SK-N-MC (cell line): Measurements from ENCODE around the gene NEDD4L.

Experiments
- DNase-seq: peaks from one replicate; pipeline ENCODE4 v3.0.0-alpha.2; 2011; ENCODE audit warnings: low read depth, low spot score
- H3K27ac ChIP-seq: fragments of 200-600 bp; sonication (generic); 2 replicates; pipeline ENCODE4 v1.5.1; 2016; ENCODE audit warnings: mixed run types
- H3K36me3 ChIP-seq: fragments of 200-600 bp; sonication (generic); 2 replicates; pipeline ENCODE4 v1.6.1; 2017; ENCODE audit warnings: antibody characterized with exemption, low read length, mixed read lengths; ENCODE audit not compliant: insufficient read depth
- H3K4me3 ChIP-seq: fragments of 200-600 bp; sonication (generic); 2 replicates; pipeline ENCODE4 v1.5.1; 2016
- H3K9ac ChIP-seq: fragments of 200-600 bp; sonication (generic); 2 replicates; pipeline ENCODE4 v1.8.0; 2017; ENCODE audit warnings: mixed run types, mixed read lengths; ENCODE audit not compliant: insufficient read length
- H3K9me3 ChIP-seq: fragments of 200-600 bp; sonication (generic); 2 replicates; pipeline ENCODE4 v1.6.1; 2017; ENCODE audit warnings: low read depth, mild to moderate bottlenecking, antibody characterized with exemption, low read length, moderate library complexity, mixed read lengths
- EZH2 ChIP-seq: fragments of 200-600 bp; sonication (generic); IDR thresholded peaks from one replicate; pipeline ENCODE4 v1.6.1; 2017; ENCODE audit warnings: antibody characterized with exemption
- FOXP2 ChIP-seq: optimal IDR thresholded peaks from 2 replicates; pipeline ENCODE3; 2011; ENCODE audit warnings: mild to moderate bottlenecking, moderate library complexity; ENCODE audit not compliant: insufficient read depth; ENCODE audit errors: extremely low read length, control extremely low read depth
- POLR2AphosphoS5 ChIP-seq: IDR thresholded peaks from 2 replicates; pipeline ENCODE4 v1.6.1; 2012; ENCODE audit warnings: mild to moderate bottlenecking, low read depth, low read length, borderline replicate concordance

The NEDD4L gene

GRCh38 chr18:58124475-58124874 lies 80.4 kb downstream of the NEDD4L start:
- Histone ChIP-seq H3K4me3 (no peak overlapping the region), H3K27ac (no peak overlapping the region), H3K9ac (no peak overlapping the region), H3K9me3 (no peaks in the 10 kb centered on the region), H3K36me3 (no peaks in the 10 kb centered on the region)
- TF ChIP-seq FOXP2 (no peak), POLR2AphosphoS5 (no peak), EZH2 (no peak)
- no peak for DNase-seq

GRCh38 chr18:58125183-58125582 lies 81.2 kb downstream of the NEDD4L start:
- Histone ChIP-seq H3K36me3 (no peaks in the 10 kb centered on the region), H3K9ac (no peak overlapping the region), H3K9me3 (no peaks in the 10 kb centered on the region), H3K4me3 (no peak overlapping the region), H3K27ac (no peak overlapping the region)
- no peak for TF ChIP-seq EZH2
- no peak for TF ChIP-seq FOXP2
- no peak for TF ChIP-seq POLR2AphosphoS5
- no peak for DNase-seq

GRCh38 chr18:58125756-58126155 lies 81.7 kb downstream of the NEDD4L start:
- H3K9me3 ChIP-seq, result no peaks in the 10 kb centered on the region
- TF ChIP-seq EZH2 (no peak), POLR2AphosphoS5 (no peak), FOXP2 (no peak)
- no peak overlapping the region for H3K4me3 ChIP-seq
- no peak for DNase-seq
- H3K36me3 ChIP-seq, result no peaks in the 10 kb centered on the region
- no peak overlapping the region for H3K27ac ChIP-seq
- H3K9ac ChIP-seq, result no peak overlapping the region

GRCh38 chr18:58128381-58129374 lies 84.7 kb downstream of the NEDD4L start:
- DNase-seq, result no peak
- Histone ChIP-seq H3K4me3 (no peak overlapping the region), H3K36me3 (no peaks in the 10 kb centered on the region), H3K27ac (no peak overlapping the region), H3K9me3 (no peaks in the 10 kb centered on the region), H3K9ac (no peak overlapping the region)
- TF ChIP-seq EZH2 (no peak), POLR2AphosphoS5 (no peak), FOXP2 (no peak)

GRCh38 chr18:58132595-58133261 lies 88.7 kb downstream of the NEDD4L start:
- Histone ChIP-seq H3K9ac (no peak overlapping the region), H3K27ac (no peak overlapping the region), H3K4me3 (no peak overlapping the region), H3K36me3 (no peaks in the 10 kb centered on the region), H3K9me3 (no peaks in the 10 kb centered on the region)
- no peak for TF ChIP-seq EZH2
- TF ChIP-seq FOXP2, result no peak
- no peak for TF ChIP-seq POLR2AphosphoS5
- DNase-seq, result no peak

GRCh38 chr18:58135183-58135641 lies 91.2 kb downstream of the NEDD4L start:
- H3K9me3 ChIP-seq, result no peaks in the 10 kb centered on the region
- no peak for DNase-seq
- no peaks in the 10 kb centered on the region for H3K36me3 ChIP-seq
- no peak overlapping the region for H3K9ac ChIP-seq
- H3K4me3 ChIP-seq, result no peak overlapping the region
- H3K27ac ChIP-seq, result no peak overlapping the region
- TF ChIP-seq POLR2AphosphoS5 (no peak), EZH2 (no peak), FOXP2 (no peak)

GRCh38 chr18:58135701-58136331 lies 91.8 kb downstream of the NEDD4L start:
- DNase-seq, result peak; percentile 28
- H3K36me3 ChIP-seq, result no peaks in the 10 kb centered on the region
- no peak for TF ChIP-seq POLR2AphosphoS5
- no peak for TF ChIP-seq EZH2
- TF ChIP-seq FOXP2, result no peak
- no peak overlapping the region for H3K9ac ChIP-seq
- no peaks in the 10 kb centered on the region for H3K9me3 ChIP-seq
- H3K27ac ChIP-seq, result no peak overlapping the region
- no peak overlapping the region for H3K4me3 ChIP-seq

GRCh38 chr18:58136879-58137278 lies 92.9 kb downstream of the NEDD4L start:
- no peak overlapping the region for H3K27ac ChIP-seq
- TF ChIP-seq POLR2AphosphoS5, result no peak

More at GRCh38 chr18:58136879-58137278, 92.9 kb downstream of the NEDD4L start:
- Histone ChIP-seq H3K9ac (no peak overlapping the region), H3K4me3 (no peak overlapping the region), H3K36me3 (no peaks in the 10 kb centered on the region), H3K9me3 (no peaks in the 10 kb centered on the region)
- DNase-seq, result no peak
